HEK293T (cell line): ENCODE data around the gene FBXO9.

Experiments used
- CTCF ChIA-PET: fragments of 350-600 bp; formaldehyde crosslinking; extraction: SDS; loops from one replicate; lab custom pipeline; 2021; ENCODE audit warnings: antibody characterized with exemption, inconsistent platforms; lab: Yijun Ruan, JAX
- POLR2A ChIA-PET: fragments of 350-600 bp; formaldehyde crosslinking; extraction: SDS; loops from one replicate; lab custom pipeline; 2020; ENCODE audit warnings: antibody characterized with exemption, inconsistent platforms; lab: Yijun Ruan, JAX
- DNase-seq: peaks from one replicate; pipeline ENCODE4 v3.0.0; 2012; ENCODE audit warnings: mixed read lengths; ENCODE audit errors: extremely low spot score
- ARNT ChIP-seq: fragments of 450-650 bp; IDR thresholded peaks from 2 replicates; pipeline ENCODE4 v1.6.1; 2017; ENCODE audit warnings: mild to moderate bottlenecking
- BHLHE40 ChIP-seq: fragments of 450-650 bp; IDR thresholded peaks from 2 replicates; pipeline ENCODE4 v1.6.1; 2016; ENCODE audit warnings: mild to moderate bottlenecking, moderate library complexity, borderline replicate concordance
- CTBP1 ChIP-seq: fragments of 450-650 bp; IDR thresholded peaks from 2 replicates; pipeline ENCODE4 v1.6.1; 2016; ENCODE audit warnings: borderline replicate concordance
- ELF4 ChIP-seq: fragments of 450-650 bp; IDR thresholded peaks from 2 replicates; pipeline ENCODE4 v1.6.1; 2017; ENCODE audit warnings: antibody characterized with exemption
- FOXA1 ChIP-seq: fragments of 450-650 bp; IDR thresholded peaks from 2 replicates; pipeline ENCODE4 v1.6.1; 2016; ENCODE audit warnings: mild to moderate bottlenecking
- FOXK2 ChIP-seq: fragments of 450-650 bp; IDR thresholded peaks from 2 replicates; pipeline ENCODE4 v1.6.1; 2016; ENCODE audit warnings: mild to moderate bottlenecking
- FOXM1 ChIP-seq: fragments of 450-650 bp; IDR thresholded peaks from 2 replicates; pipeline ENCODE4 v1.6.1; 2017; ENCODE audit warnings: mild to moderate bottlenecking, borderline replicate concordance
- HDGF ChIP-seq: fragments of 450-650 bp; IDR thresholded peaks from 2 replicates; pipeline ENCODE4 v1.6.1; 2017; ENCODE audit warnings: antibody characterized with exemption, borderline replicate concordance
- L3MBTL2 ChIP-seq: fragments of 450-650 bp; conservative IDR thresholded peaks from 2 replicates; pipeline ENCODE4 v1.6.1; 2016; ENCODE audit warnings: mild to moderate bottlenecking
- LEF1 ChIP-seq: fragments of 450-650 bp; IDR thresholded peaks from 2 replicates; pipeline ENCODE4 v1.6.1; 2017; ENCODE audit warnings: mild to moderate bottlenecking, borderline replicate concordance
- NFRKB ChIP-seq: fragments of 450-650 bp; IDR thresholded peaks from 2 replicates; pipeline ENCODE4 v1.6.1; 2016; ENCODE audit warnings: mild to moderate bottlenecking, moderate library complexity
- SP1 ChIP-seq: fragments of 450-650 bp; IDR thresholded peaks from 2 replicates; pipeline ENCODE4 v1.6.1; 2017
- SUZ12 ChIP-seq: fragments of 450-650 bp; IDR thresholded peaks from 2 replicates; pipeline ENCODE4 v1.6.1; 2016; ENCODE audit warnings: mild to moderate bottlenecking
- TARDBP ChIP-seq: fragments of 450-650 bp; IDR thresholded peaks from 2 replicates; pipeline ENCODE4 v1.6.1; 2016
- ZNF384 ChIP-seq: fragments of 450-650 bp; IDR thresholded peaks from 2 replicates; pipeline ENCODE4 v1.6.1; 2016
- TF ChIP-seq, protein P1 (sequence below): fragments of 450-650 bp; IDR thresholded peaks from 2 replicates; pipeline ENCODE4 v1.6.1; 2016

FBXO9 gene

DNA sequence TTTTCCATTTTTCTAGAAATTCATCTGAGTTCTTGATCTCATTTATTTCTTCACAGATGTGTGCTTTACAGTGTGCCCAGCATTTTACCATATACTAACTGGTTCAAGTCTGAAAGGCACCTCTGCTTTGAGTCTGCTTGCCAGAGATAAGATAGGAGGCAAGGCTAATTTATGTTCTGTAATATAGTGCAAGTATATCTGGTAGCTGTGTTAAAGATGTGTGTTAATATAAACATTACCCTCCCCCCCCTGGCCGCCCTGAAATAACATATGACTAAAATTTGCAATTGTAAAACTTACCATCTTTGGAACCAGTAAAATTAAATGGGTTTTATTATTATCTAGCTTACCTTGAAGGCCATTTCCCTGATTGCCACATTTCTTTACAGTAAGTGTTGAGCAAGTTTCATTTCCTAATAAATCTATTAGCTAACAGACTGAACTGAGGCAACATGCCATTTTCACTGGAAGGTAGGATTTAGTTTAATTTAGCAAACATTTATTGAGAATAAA, 2.7 kb downstream of the FBXO9 start:
- POLR2A ChIA-PET, result no interaction called here
- CTCF ChIA-PET, result interaction anchor here (0.6 to 0.8 kb wide), 2 partner anchors 10 to 75 kb away, joined by 3 read pairs; no protein-coding TSS in a partner anchor
- TF ChIP-seq ARNT (no peak), SP1 (no peak), L3MBTL2 (no peak)
- DNase-seq, result no peak

DNA sequence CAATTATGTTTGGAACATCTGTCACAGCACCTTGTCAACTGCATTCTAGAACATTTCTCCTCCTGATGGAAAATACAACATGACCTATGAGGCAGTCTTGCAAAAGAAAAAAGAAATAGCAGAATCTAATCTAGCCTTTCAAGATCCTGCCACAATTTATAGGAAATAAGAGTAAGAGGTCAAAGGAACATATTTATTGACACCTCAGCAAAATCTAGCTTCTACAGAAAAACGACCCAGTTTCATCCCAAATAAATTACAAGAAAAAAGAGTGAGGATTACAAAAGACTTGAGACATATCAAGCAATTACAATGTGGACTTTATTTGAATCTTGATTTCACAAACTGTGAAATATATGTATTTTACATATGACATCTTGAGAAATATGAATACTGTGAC, 4.2 kb downstream of the FBXO9 start:
- POLR2A ChIA-PET, result no interaction called here
- CTCF ChIA-PET, result no interaction called here
- DNase-seq, result no peak
- TF ChIP-seq ELF4, result no peak
- TF ChIP-seq BHLHE40, result no peak
- TF ChIP-seq NFRKB, result no peak
- no peak for TF ChIP-seq ARNT
- TF ChIP-seq, protein P1, sequence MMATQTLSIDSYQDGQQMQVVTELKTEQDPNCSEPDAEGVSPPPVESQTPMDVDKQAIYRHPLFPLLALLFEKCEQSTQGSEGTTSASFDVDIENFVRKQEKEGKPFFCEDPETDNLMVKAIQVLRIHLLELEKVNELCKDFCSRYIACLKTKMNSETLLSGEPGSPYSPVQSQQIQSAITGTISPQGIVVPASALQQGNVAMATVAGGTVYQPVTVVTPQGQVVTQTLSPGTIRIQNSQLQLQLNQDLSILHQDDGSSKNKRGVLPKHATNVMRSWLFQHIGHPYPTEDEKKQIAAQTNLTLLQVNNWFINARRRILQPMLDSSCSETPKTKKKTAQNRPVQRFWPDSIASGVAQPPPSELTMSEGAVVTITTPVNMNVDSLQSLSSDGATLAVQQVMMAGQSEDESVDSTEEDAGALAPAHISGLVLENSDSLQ, result no peak
- no peak for TF ChIP-seq SP1
- TF ChIP-seq SUZ12, result no peak
- no peak for TF ChIP-seq TARDBP
- TF ChIP-seq CTBP1, result no peak
- TF ChIP-seq FOXM1, result no peak
- no peak for TF ChIP-seq LEF1
- TF ChIP-seq L3MBTL2, result no peak
- TF ChIP-seq FOXK2, result no peak
- no peak for TF ChIP-seq HDGF
- no peak for TF ChIP-seq FOXA1

DNA sequence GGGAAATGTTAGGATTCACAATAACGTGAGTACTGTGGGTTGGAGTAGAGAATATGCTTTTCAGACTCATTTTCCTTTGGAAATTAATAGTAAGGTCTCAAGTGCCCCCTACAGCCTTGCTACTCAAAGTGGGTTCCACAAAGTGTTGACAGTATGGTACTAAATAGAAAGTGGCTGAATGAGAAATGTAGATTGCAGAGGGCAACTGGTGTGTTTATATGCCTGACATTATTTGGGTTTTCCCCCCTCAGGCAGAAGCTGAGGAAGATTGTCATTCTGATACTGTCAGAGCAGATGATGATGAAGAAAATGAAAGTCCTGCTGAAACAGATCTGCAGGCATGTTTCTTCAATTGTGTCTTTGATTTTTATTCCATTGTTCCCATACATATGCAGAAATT, 5.6 kb downstream of the FBXO9 start:
- TF ChIP-seq, protein P1, result no peak
- TF ChIP-seq HDGF, result no peak
- no peak for TF ChIP-seq BHLHE40
- no peak for TF ChIP-seq SP1
- TF ChIP-seq ARNT, result no peak
- no peak for TF ChIP-seq FOXM1
- TF ChIP-seq FOXK2, result no peak
- no peak for TF ChIP-seq TARDBP
- no peak for TF ChIP-seq NFRKB
- no peak for TF ChIP-seq ZNF384
- no peak for TF ChIP-seq L3MBTL2
- CTCF ChIA-PET, result no interaction called here
- POLR2A ChIA-PET, result no interaction called here
- DNase-seq, result no peak

DNA sequence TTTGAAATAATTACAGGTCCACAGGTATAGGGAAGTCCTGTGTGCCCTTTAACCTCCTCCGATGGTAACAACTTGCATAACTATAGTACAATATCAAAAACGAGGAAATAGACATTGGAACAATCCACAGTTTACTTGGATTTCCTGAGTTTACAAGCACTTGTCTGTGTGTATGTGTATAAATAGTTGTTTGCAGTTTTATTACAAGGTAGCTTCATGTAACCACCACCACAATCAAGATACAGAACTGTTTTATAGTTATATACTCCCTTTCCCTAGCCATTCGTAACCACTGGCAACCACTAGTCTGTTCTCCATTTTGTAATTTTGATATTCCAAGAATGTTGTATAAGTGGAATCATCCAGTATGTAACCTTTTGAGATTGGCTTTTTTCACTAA, 9.1 kb downstream of the FBXO9 start:
- POLR2A ChIA-PET, result no interaction called here

DNA sequence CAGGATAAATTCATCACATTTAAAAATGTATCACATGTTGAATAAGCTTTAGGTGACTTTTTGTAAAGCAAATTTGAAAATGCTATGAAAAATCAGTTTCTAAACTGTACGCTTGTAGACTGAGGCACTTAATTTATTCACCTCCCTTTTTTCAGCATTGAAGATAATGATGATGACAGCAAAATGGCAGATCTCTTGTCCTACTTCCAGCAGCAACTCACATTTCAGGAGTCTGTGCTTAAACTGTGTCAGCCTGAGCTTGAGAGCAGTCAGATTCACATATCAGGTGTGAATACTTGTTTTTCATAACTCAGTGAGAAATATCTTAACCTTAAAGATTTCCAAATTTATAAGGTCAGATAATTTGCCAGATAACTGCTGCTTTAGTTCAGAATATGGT, 15.6 kb downstream of the FBXO9 start:
- TF ChIP-seq BHLHE40 (no peak), TARDBP (no peak), CTBP1 (no peak), HDGF (no peak), FOXM1 (no peak), SP1 (no peak), FOXK2 (no peak)
- no peak for DNase-seq
- ChIA-PET POLR2A (interaction anchor here (1.7 kb wide), 1 partner anchor 15 kb away, joined by 8 read pairs; the partner anchor contains the start of gene FBXO9), CTCF (interaction anchor here (0.6 kb wide), 1 partner anchor 24 kb away, joined by 4 read pairs; no protein-coding TSS in a partner anchor)

More for the DNA sequence above, 9.1 kb downstream of the FBXO9 start:
- no peak for TF ChIP-seq ELF4
- no peak for TF ChIP-seq ZNF384
- TF ChIP-seq CTBP1, result no peak
- no peak for TF ChIP-seq NFRKB
- no peak for TF ChIP-seq TARDBP
- TF ChIP-seq BHLHE40, result no peak
- no peak for TF ChIP-seq LEF1
- TF ChIP-seq SP1, result no peak
- TF ChIP-seq SUZ12, result no peak
- TF ChIP-seq FOXK2, result no peak
- TF ChIP-seq, protein P1, result no peak
- TF ChIP-seq FOXM1, result no peak
- no peak for TF ChIP-seq HDGF
- TF ChIP-seq L3MBTL2, result no peak
- no peak for TF ChIP-seq FOXA1
- TF ChIP-seq ARNT, result no peak
- CTCF ChIA-PET, result no interaction called here
- DNase-seq, result no peak

DNA sequence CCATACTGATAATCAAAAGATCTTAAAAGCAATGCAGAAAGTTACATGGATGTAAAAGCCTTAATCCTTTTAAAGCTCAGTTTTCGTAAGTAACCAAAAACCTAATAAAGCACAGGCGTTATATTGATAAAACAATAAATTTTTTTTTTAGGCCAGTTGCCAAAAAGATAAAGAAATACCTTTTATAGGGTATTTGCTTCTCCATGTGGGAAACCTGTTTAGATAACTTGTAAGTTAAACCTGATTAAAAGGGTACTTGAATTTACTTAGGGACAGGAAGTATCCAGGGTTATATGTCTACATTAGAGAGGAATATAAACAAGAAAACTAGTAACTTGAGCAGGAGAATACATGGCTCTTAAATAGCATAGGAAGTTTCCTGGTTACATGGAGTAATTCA, 21.1 kb downstream of the FBXO9 start:
- TF ChIP-seq ZNF384 (no peak), TARDBP (no peak), CTBP1 (no peak), FOXA1 (no peak), FOXM1 (no peak)

More for the DNA sequence above, 21.1 kb downstream of the FBXO9 start:
- CTCF ChIA-PET, result no interaction called here
- DNase-seq, result no peak
- POLR2A ChIA-PET, result no interaction called here
